HCT116 (cell line): Measurements from ENCODE around the gene ABCB10. TPM values are rescaled to one million over a fixed set of nuclear protein-coding genes. Genes with fewer than 3 reads are reported as not detected.

Experiments used
- ATAC-seq: fragments of 200-7000 bp; cut with Tn5 transposase; 2 replicates; pipeline ENCODE4 v1.9.1; 2020; ENCODE audit warnings: mild to moderate bottlenecking, moderate library complexity
- BruUV-seq: library from RNA; stranded (reverse); fragments of 400-500 nt; replicated peaks from 2 replicates; lab custom pipeline; 2021; lab: Mats Ljungman, UMichigan
- CTCF ChIA-PET: fragments of 300-600 bp; sonication (Branson Sonifier 250); formaldehyde crosslinking; loops from one replicate; lab custom pipeline; 2021; ENCODE audit warnings: antibody characterized with exemption; lab: Charles Lee
- POLR2A ChIA-PET: fragments of 300-600, 350-600 bp; sonication (Branson Sonifier 250); formaldehyde crosslinking; loops from one replicate; lab custom pipeline; 2021; ENCODE audit warnings: antibody characterized with exemption; lab: Charles Lee
- RAD21 ChIA-PET, 2 experiments: fragments of 300-600 bp; sonication (Branson Sonifier 250); formaldehyde crosslinking; loops; one replicate each; lab custom pipeline; 2023; ENCODE audit warnings: low total read pairs in 2 of 2; ENCODE audit not compliant: uncharacterized antibody in 2 of 2, unreplicated experiment in 2 of 2, low non-redundant PET in 1 of 2; lab: Charles Lee
- DNase-seq: peaks from one replicate; pipeline ENCODE4 v3.0.0-alpha.2; 2010; ENCODE audit warnings: low read depth, low spot score
- H2AFZ ChIP-seq: fragments of 200-600 bp; shearing (Covaris generic), sonication (generic); 2 replicates; pipeline ENCODE4 v1.6.1; 2017; ENCODE audit warnings: low read depth, mixed run types, mixed read lengths, antibody characterized with exemption, low read length; ENCODE audit not compliant: poor library complexity, severe bottlenecking
- H3K27ac ChIP-seq: 2 replicates; pipeline ENCODE4 v1.5.1; 2012; ENCODE audit warnings: low read depth, low read length
- H3K27me3 ChIP-seq: fragments of 200-600 bp; sonication (generic); 2 replicates; pipeline ENCODE4 v1.6.1; 2016; ENCODE audit warnings: mixed run types, low read length, mixed read lengths; ENCODE audit not compliant: insufficient read depth
- H3K36me3 ChIP-seq, 2 experiments: fragments of 200-500 bp in 1 of 2; fragments of 200-600 bp in 1 of 2; sonication (Bioruptor generic) in 1 of 2; sonication (generic) in 1 of 2; 2 replicates each; pipeline versions ENCODE4 v1.5.1 to v1.6.1; 2014 to 2016; ENCODE audit warnings: low read length in 2 of 2, inconsistent platforms in 1 of 2, mixed read lengths in 1 of 2, mixed run types in 1 of 2; ENCODE audit not compliant: insufficient read depth in 2 of 2, control insufficient read depth in 1 of 2
- H3K4me1 ChIP-seq, 2 experiments: fragments of 200-600 bp in 1 of 2; sonication (generic) in 1 of 2; 2 replicates each; pipeline versions ENCODE4 v1.5.1 to v1.6.1; 2012 to 2017; ENCODE audit warnings: low read length in 2 of 2, inconsistent platforms in 1 of 2, mild to moderate bottlenecking in 1 of 2, mixed read lengths in 1 of 2, mixed run types in 1 of 2, moderate library complexity in 1 of 2; ENCODE audit not compliant: insufficient read depth in 2 of 2, control insufficient read depth in 1 of 2
- H3K4me2 ChIP-seq: fragments of 200-600 bp; sonication (generic); 2 replicates; pipeline ENCODE4 v1.6.1; 2017; ENCODE audit warnings: mixed run types, low read length, mixed read lengths
- H3K4me3 ChIP-seq, 2 experiments: fragments of 200-600 bp in 1 of 2; sonication (generic) in 1 of 2; replicated peaks in 1 of 2; 2 replicates each; pipeline ENCODE4 v1.5.1; 2011 to 2016; ENCODE audit warnings: low read length in 2 of 2, control low read depth in 1 of 2, low read depth in 1 of 2, mild to moderate bottlenecking in 1 of 2, mixed read lengths in 1 of 2, mixed run types in 1 of 2
- H3K79me2 ChIP-seq: fragments of 200-600 bp; sonication (generic); 2 replicates; pipeline ENCODE4 v1.6.1; 2017; ENCODE audit warnings: mild to moderate bottlenecking, mixed run types, low read length, moderate library complexity, mixed read lengths; ENCODE audit not compliant: insufficient read depth
- H3K9ac ChIP-seq: fragments of 200-600 bp; sonication (generic); 2 replicates; pipeline ENCODE4 v1.6.1; 2016; ENCODE audit warnings: low read length, mixed read lengths
- H3K9me2 ChIP-seq: fragments of 200-600 bp; sonication (generic), shearing (Covaris generic); 2 replicates; pipeline ENCODE4 v1.6.1; 2017; ENCODE audit warnings: mixed run types, mild to moderate bottlenecking, moderate library complexity; ENCODE audit not compliant: insufficient read depth
- H3K9me3 ChIP-seq, 2 experiments: fragments of 200-500 bp in 1 of 2; fragments of 200-600 bp in 1 of 2; sonication (Bioruptor generic) in 1 of 2; sonication (generic) in 1 of 2; 2 replicates each; pipeline ENCODE4 v1.6.1; 2014 to 2017; ENCODE audit warnings: low read length in 2 of 2, mixed read lengths in 2 of 2, inconsistent platforms in 1 of 2, low read depth in 1 of 2, mild to moderate bottlenecking in 1 of 2, mixed run types in 1 of 2, moderate library complexity in 1 of 2; ENCODE audit not compliant: control insufficient read depth in 1 of 2, insufficient read depth in 1 of 2
- H4K20me1 ChIP-seq: fragments of 200-600 bp; sonication (generic), shearing (Covaris generic); 2 replicates; pipeline ENCODE4 v1.6.1; 2017; ENCODE audit warnings: mixed run types, mild to moderate bottlenecking, moderate library complexity; ENCODE audit not compliant: insufficient read depth
- CBX3 ChIP-seq: IDR thresholded peaks from 2 replicates; pipeline ENCODE4 v1.6.1; 2012; ENCODE audit warnings: low read depth
- CEBPB ChIP-seq: IDR thresholded peaks from 2 replicates; pipeline ENCODE4 v1.6.1; 2012; ENCODE audit warnings: low read depth
- ELF1 ChIP-seq: IDR thresholded peaks from 2 replicates; pipeline ENCODE4 v1.6.1; 2012; ENCODE audit warnings: low read depth, borderline replicate concordance
- EZH2 ChIP-seq: fragments of 200-600 bp; sonication (generic); IDR thresholded peaks from 2 replicates; pipeline ENCODE4 v1.6.1; 2017; ENCODE audit warnings: antibody characterized with exemption, mixed run types
- EZH2phosphoT487 ChIP-seq: fragments of 200-600 bp; IDR thresholded peaks from 2 replicates; pipeline ENCODE4 v1.6.1; 2018; ENCODE audit warnings: antibody characterized with exemption, borderline replicate concordance
- FOSL1 ChIP-seq: IDR thresholded peaks from 2 replicates; pipeline ENCODE4 v1.6.1; 2012; ENCODE audit warnings: low read depth
- JUND ChIP-seq: IDR thresholded peaks from 2 replicates; pipeline ENCODE4 v1.6.1; 2012
- RAD21 ChIP-seq: IDR thresholded peaks from 2 replicates; pipeline ENCODE4 v1.6.1; 2012; ENCODE audit warnings: low read depth, mild to moderate bottlenecking
- SP1 ChIP-seq: IDR thresholded peaks from 2 replicates; pipeline ENCODE4 v1.6.1; 2012; ENCODE audit warnings: low read depth
- TCF7L2 ChIP-seq: IDR thresholded peaks from 2 replicates; pipeline ENCODE4 v1.7.0; 2011; ENCODE audit warnings: borderline replicate concordance, inconsistent platforms; ENCODE audit not compliant: insufficient read depth, insufficient read length; ENCODE audit errors: extremely low read depth
- ZFX ChIP-seq: fragments of 450-650 bp; IDR thresholded peaks from 2 replicates; pipeline ENCODE4 v1.6.1; 2017
- ZNF274 ChIP-seq: fragments of 200-500 bp; sonication (Bioruptor generic); IDR thresholded peaks from 2 replicates; pipeline ENCODE4 v1.6.1; 2014; ENCODE audit warnings: mild to moderate bottlenecking, low read depth, low read length, inconsistent platforms
- intact Hi-C: fragments of 100-400 bp; cut with micrococcal nuclease; formaldehyde crosslinking; loops from 2 replicates; pipeline ENCODE4 v1.10.0; 2022
- total RNA-seq: library from RNA; stranded (reverse); gene quantifications from one replicate; pipeline ENCODE4 v1.2.1, GENCODE V29; 2021; ENCODE audit not compliant: unreplicated experiment
- TF ChIP-seq, protein P1 (sequence below), 3 experiments: fragments of 200-600 bp in 1 of 3; sonication (generic) in 1 of 3; IDR thresholded peaks in 2 of 3; conservative IDR thresholded peaks in 1 of 3; 2 replicates each; pipeline ENCODE4 v1.5.1; 2012 to 2017; ENCODE audit warnings: low read depth in 2 of 3, low read length in 2 of 3, antibody characterized with exemption in 1 of 3, borderline replicate concordance in 1 of 3, control low read depth in 1 of 3, mild to moderate bottlenecking in 1 of 3, mixed read lengths in 1 of 3, mixed run types in 1 of 3, moderate library complexity in 1 of 3; ENCODE audit not compliant: insufficient read depth in 1 of 3
- TF ChIP-seq, protein P2 (sequence below): IDR thresholded peaks from 2 replicates; pipeline ENCODE4 v1.6.1; 2011; ENCODE audit warnings: mild to moderate bottlenecking, low read length, moderate library complexity; ENCODE audit not compliant: insufficient replicate concordance; ENCODE audit errors: extremely low read depth
- TF ChIP-seq, protein P3 (sequence below): IDR thresholded peaks from 2 replicates; pipeline ENCODE4 v1.6.1; 2012; ENCODE audit warnings: low read depth
- TF ChIP-seq, protein P4 (sequence below): IDR thresholded peaks from 2 replicates; pipeline ENCODE4 v1.6.1; 2012
- TF ChIP-seq, protein P5 (sequence below): IDR thresholded peaks from 2 replicates; pipeline ENCODE4 v1.6.1; 2012

ABCB10 gene
- total RNA-seq, 1 experiment from 2014 or later = 20.3 TPM

DNA sequence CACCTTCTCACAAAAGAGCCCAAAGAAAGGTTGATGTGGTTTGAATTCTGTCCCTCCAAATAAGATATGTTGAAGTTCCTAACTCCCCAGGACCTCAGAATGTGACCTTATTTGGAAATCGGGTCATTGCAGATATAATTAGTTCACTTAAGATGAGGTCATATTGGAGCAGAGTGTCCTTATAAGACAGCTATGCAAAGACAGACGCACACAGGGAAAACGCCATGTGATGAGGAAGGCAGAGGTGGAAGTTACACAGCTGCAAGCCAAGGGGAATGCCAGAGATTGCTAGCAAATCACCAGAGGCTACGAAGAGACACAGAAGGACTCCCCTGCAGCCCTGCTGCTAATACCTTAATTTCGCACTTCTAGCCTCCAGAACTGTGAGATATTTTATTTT, 5.2 kb upstream of the ABCB10 start:
- DNase-seq (no peak), ATAC-seq (no peak)
- intact Hi-C loops = no loop called here
- Histone ChIP-seq H3K9me2 (no peaks in the 10 kb centered on the region), H3K79me2 (no peaks in the 10 kb centered on the region), H3K36me3 (no peaks in the 10 kb centered on the region), H3K4me3 (no peak overlapping the region), H3K9ac (no peak overlapping the region), H2AFZ (no peak overlapping the region), H3K27me3 (no peaks in the 10 kb centered on the region), H3K4me2 (no peak overlapping the region), H4K20me1 (no peaks in the 10 kb centered on the region), H3K9me3 (no peaks in the 10 kb centered on the region), H3K4me1 (peaks cover 6 to 8% of the 10 kb centered on the region in 2 experiments), H3K27ac (no peak overlapping the region)
- ChIA-PET CTCF (no interaction called here), RAD21 (no interaction called here), POLR2A (no interaction called here)
- TF ChIP-seq, protein P1, sequence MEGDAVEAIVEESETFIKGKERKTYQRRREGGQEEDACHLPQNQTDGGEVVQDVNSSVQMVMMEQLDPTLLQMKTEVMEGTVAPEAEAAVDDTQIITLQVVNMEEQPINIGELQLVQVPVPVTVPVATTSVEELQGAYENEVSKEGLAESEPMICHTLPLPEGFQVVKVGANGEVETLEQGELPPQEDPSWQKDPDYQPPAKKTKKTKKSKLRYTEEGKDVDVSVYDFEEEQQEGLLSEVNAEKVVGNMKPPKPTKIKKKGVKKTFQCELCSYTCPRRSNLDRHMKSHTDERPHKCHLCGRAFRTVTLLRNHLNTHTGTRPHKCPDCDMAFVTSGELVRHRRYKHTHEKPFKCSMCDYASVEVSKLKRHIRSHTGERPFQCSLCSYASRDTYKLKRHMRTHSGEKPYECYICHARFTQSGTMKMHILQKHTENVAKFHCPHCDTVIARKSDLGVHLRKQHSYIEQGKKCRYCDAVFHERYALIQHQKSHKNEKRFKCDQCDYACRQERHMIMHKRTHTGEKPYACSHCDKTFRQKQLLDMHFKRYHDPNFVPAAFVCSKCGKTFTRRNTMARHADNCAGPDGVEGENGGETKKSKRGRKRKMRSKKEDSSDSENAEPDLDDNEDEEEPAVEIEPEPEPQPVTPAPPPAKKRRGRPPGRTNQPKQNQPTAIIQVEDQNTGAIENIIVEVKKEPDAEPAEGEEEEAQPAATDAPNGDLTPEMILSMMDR (IDR thresholded peaks at IDR 0.05 in 2 of 3, conservative IDR thresholded peaks at IDR 0.05 in 1 of 3; ENCODE audit: borderline replicate concordance in 1 of 3, insufficient read depth in 1 of 3, low read depth in 2 of 3, low read length in 2 of 3) = no peak
- TF ChIP-seq JUND (no peak), ZNF274 (no peak), RAD21 (no peak), TCF7L2 (no peak), FOSL1 (no peak), CEBPB (no peak), CBX3 (no peak), ELF1 (no peak), EZH2 (no peak), EZH2phosphoT487 (no peak), SP1 (no peak), ZFX (no peak)
- TF ChIP-seq, protein P2, sequence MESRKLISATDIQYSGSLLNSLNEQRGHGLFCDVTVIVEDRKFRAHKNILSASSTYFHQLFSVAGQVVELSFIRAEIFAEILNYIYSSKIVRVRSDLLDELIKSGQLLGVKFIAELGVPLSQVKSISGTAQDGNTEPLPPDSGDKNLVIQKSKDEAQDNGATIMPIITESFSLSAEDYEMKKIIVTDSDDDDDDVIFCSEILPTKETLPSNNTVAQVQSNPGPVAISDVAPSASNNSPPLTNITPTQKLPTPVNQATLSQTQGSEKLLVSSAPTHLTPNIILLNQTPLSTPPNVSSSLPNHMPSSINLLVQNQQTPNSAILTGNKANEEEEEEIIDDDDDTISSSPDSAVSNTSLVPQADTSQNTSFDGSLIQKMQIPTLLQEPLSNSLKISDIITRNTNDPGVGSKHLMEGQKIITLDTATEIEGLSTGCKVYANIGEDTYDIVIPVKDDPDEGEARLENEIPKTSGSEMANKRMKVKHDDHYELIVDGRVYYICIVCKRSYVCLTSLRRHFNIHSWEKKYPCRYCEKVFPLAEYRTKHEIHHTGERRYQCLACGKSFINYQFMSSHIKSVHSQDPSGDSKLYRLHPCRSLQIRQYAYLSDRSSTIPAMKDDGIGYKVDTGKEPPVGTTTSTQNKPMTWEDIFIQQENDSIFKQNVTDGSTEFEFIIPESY = no peak
- TF ChIP-seq, protein P3, sequence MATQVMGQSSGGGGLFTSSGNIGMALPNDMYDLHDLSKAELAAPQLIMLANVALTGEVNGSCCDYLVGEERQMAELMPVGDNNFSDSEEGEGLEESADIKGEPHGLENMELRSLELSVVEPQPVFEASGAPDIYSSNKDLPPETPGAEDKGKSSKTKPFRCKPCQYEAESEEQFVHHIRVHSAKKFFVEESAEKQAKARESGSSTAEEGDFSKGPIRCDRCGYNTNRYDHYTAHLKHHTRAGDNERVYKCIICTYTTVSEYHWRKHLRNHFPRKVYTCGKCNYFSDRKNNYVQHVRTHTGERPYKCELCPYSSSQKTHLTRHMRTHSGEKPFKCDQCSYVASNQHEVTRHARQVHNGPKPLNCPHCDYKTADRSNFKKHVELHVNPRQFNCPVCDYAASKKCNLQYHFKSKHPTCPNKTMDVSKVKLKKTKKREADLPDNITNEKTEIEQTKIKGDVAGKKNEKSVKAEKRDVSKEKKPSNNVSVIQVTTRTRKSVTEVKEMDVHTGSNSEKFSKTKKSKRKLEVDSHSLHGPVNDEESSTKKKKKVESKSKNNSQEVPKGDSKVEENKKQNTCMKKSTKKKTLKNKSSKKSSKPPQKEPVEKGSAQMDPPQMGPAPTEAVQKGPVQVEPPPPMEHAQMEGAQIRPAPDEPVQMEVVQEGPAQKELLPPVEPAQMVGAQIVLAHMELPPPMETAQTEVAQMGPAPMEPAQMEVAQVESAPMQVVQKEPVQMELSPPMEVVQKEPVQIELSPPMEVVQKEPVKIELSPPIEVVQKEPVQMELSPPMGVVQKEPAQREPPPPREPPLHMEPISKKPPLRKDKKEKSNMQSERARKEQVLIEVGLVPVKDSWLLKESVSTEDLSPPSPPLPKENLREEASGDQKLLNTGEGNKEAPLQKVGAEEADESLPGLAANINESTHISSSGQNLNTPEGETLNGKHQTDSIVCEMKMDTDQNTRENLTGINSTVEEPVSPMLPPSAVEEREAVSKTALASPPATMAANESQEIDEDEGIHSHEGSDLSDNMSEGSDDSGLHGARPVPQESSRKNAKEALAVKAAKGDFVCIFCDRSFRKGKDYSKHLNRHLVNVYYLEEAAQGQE = no peak
- TF ChIP-seq, protein P4, sequence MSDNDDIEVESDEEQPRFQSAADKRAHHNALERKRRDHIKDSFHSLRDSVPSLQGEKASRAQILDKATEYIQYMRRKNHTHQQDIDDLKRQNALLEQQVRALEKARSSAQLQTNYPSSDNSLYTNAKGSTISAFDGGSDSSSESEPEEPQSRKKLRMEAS = no peak
- TF ChIP-seq, protein P5, sequence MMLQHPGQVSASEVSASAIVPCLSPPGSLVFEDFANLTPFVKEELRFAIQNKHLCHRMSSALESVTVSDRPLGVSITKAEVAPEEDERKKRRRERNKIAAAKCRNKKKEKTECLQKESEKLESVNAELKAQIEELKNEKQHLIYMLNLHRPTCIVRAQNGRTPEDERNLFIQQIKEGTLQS = no peak
- BruUV-seq = no TSS peak
